Panc1 (cell line): ENCODE results near the gene DSCAML1.

Experiments
- POLR2AphosphoS5 ChIP-seq: IDR thresholded peaks from 2 replicates; pipeline ENCODE4 v1.6.1; 2012; ENCODE audit warnings: mild to moderate bottlenecking, low read depth, low read length, moderate library complexity
- SIN3A ChIP-seq: IDR thresholded peaks from 2 replicates; pipeline ENCODE4 v1.6.1; 2012; ENCODE audit warnings: low read depth, mild to moderate bottlenecking, low read length, moderate library complexity, borderline replicate concordance; ENCODE audit not compliant: insufficient read depth
- TCF7L2 ChIP-seq: IDR thresholded peaks from 2 replicates; pipeline ENCODE4 v1.6.1; 2011; ENCODE audit warnings: mild to moderate bottlenecking, low read depth, low read length, inconsistent platforms
- TF ChIP-seq, protein P1 (sequence below): fragments of 450-650 bp; IDR thresholded peaks from 2 replicates; pipeline ENCODE4 v1.5.1; 2017; ENCODE audit warnings: mild to moderate bottlenecking

DNA sequence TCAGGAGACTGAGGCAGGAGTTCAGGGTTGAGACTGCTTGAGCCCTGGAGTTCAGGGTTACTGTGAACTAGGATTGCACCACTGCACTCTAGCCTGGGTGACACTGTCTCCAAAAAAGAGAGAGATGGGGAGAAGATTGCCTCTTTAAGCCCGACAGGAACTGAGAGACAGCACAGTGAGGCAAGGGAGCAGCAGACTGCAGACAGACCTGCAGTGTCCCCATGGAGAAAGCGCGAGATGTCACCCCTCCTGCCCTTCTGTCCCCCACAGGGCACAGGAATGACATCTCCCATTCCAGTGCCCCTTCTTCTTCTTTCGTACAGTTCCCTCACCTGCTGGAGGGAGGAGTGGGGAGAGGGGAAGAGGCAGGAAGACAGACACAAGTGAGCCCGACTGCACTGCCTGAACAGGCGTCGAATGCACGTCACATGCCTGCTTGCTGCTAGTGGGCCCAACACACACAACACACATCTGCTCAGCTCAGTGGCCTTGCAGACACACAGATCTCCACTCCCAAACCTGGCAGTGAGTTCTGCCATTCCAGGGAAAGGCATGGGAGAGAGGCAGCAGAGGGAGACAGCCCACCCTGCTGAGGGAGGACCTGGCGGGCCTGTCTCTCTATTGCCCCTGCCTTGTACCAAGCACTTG lies 167.0 kb downstream of the DSCAML1 start:
- TF ChIP-seq TCF7L2 = no peak
- TF ChIP-seq POLR2AphosphoS5 = no peak
- TF ChIP-seq, protein P1, sequence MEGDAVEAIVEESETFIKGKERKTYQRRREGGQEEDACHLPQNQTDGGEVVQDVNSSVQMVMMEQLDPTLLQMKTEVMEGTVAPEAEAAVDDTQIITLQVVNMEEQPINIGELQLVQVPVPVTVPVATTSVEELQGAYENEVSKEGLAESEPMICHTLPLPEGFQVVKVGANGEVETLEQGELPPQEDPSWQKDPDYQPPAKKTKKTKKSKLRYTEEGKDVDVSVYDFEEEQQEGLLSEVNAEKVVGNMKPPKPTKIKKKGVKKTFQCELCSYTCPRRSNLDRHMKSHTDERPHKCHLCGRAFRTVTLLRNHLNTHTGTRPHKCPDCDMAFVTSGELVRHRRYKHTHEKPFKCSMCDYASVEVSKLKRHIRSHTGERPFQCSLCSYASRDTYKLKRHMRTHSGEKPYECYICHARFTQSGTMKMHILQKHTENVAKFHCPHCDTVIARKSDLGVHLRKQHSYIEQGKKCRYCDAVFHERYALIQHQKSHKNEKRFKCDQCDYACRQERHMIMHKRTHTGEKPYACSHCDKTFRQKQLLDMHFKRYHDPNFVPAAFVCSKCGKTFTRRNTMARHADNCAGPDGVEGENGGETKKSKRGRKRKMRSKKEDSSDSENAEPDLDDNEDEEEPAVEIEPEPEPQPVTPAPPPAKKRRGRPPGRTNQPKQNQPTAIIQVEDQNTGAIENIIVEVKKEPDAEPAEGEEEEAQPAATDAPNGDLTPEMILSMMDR = no peak
- no peak for TF ChIP-seq SIN3A
